MM.1S (cell line): Measurements from ENCODE around the gene SYT1.

ENCODE experiments used
- CTCF ChIP-seq: fragments of 300-600 bp; sonication (generic); IDR thresholded peaks from 2 replicates; pipeline ENCODE4 v1.5.1; 2016; ENCODE audit warnings: antibody characterized with exemption, low read length, mixed read lengths
- EZH2phosphoT487 ChIP-seq: fragments of 300-600 bp; sonication (generic); IDR thresholded peaks from 2 replicates; pipeline ENCODE4 v1.6.1; 2018; ENCODE audit warnings: antibody characterized with exemption, low read length

GRCh38 chr12:79317179-79317847 lies 452.7 kb downstream of the SYT1 start:
- TF ChIP-seq CTCF (no peak), EZH2phosphoT487 (no peak)
